ENCODE data around the gene CDC42EP1. TPM values are rescaled to one million over a fixed set of nuclear protein-coding genes. Genes with fewer than 3 reads are reported as not detected.
"Not testable (repeated sequence)": the region's sequence is repeated elsewhere in the genome, so short reads cannot be mapped to it uniquely, and the experiment has no call there.

Gene CDC42EP1
- polyA plus RNA-seq, 3 donors: 45.0 to 59.7 (median 58.2) TPM

GRCh38 chr22:37527081-37527752 is 33.1 kb upstream of the CDC42EP1 start:
- not testable (repeated sequence) for DNase-seq

GRCh38 chr22:37527952-37528351 is 32.3 kb upstream of the CDC42EP1 start:
- not testable (repeated sequence) for DNase-seq

GRCh38 chr22:37529652-37530345 is 30.5 kb upstream of the CDC42EP1 start:
- DNase-seq: no peak

- no peak for DNase-seq
These were observed 26.3 kb upstream of the CDC42EP1 start for GRCh38 chr22:37533995-37534394.

GRCh38 chr22:37534445-37534844 is 25.8 kb upstream of the CDC42EP1 start:
- no peak for DNase-seq

- no peak for DNase-seq
These were observed 25.1 kb upstream of the CDC42EP1 start for GRCh38 chr22:37535159-37535558.

GRCh38 chr22:37538590-37539357 is 21.5 kb upstream of the CDC42EP1 start:
- peak; percentile 92 for DNase-seq

GRCh38 chr22:37539790-37540189 is 20.5 kb upstream of the CDC42EP1 start:
- DNase-seq: not testable (repeated sequence)

- DNase-seq: not testable (repeated sequence)
These were observed 17.9 kb upstream of the CDC42EP1 start for GRCh38 chr22:37542416-37542815.

- no peak for DNase-seq
These were observed 17.3 kb upstream of the CDC42EP1 start for GRCh38 chr22:37542959-37543358.

- no peak for DNase-seq
These were observed 15.2 kb upstream of the CDC42EP1 start for GRCh38 chr22:37544955-37545702.

- DNase-seq: peak; percentile 95
These were observed 14.4 kb upstream of the CDC42EP1 start for GRCh38 chr22:37545703-37546436.

- DNase-seq: peak; percentile 92
These were observed 13.6 kb upstream of the CDC42EP1 start for GRCh38 chr22:37546437-37547250.

GRCh38 chr22:37547251-37547741 is 13.0 kb upstream of the CDC42EP1 start:
- no peak for DNase-seq

GRCh38 chr22:37549704-37550059 is 10.6 kb upstream of the CDC42EP1 start:
- DNase-seq: peak; percentile 84

GRCh38 chr22:37550921-37551320 is 9.4 kb upstream of the CDC42EP1 start:
- not testable (repeated sequence) for DNase-seq

GRCh38 chr22:37551981-37552380 is 8.3 kb upstream of the CDC42EP1 start:
- no peak for DNase-seq

- peak; percentile 89 for DNase-seq
These were observed 7.6 kb upstream of the CDC42EP1 start for GRCh38 chr22:37552524-37553163.

- DNase-seq: no peak
These were observed 6.6 kb upstream of the CDC42EP1 start for GRCh38 chr22:37553725-37554124.

- no peak for DNase-seq
These were observed 5.3 kb upstream of the CDC42EP1 start for GRCh38 chr22:37555029-37555428.
